Fibroblast of skin of back (primary cell): ENCODE data around the gene CEBPB.

Experiments
- DNase-seq: peaks from one replicate; pipeline ENCODE4 v3.0.0-alpha.2; 2013

Gene CEBPB

GRCh38 chr20:50230184-50230583, 39.6 kb downstream of the CEBPB start:
- DNase-seq: no peak

GRCh38 chr20:50230871-50231560, 40.4 kb downstream of the CEBPB start:
- no peak for DNase-seq

- DNase-seq: no peak
These were observed 41.2 kb downstream of the CEBPB start for GRCh38 chr20:50231854-50232253.

GRCh38 chr20:50232651-50233324, 42.2 kb downstream of the CEBPB start:
- DNase-seq: no peak

- DNase-seq: no peak
These were observed 42.9 kb downstream of the CEBPB start for GRCh38 chr20:50233325-50234212.

- no peak for DNase-seq
These were observed 43.7 kb downstream of the CEBPB start for GRCh38 chr20:50234288-50234687.

- DNase-seq: no peak
These were observed 46.7 kb downstream of the CEBPB start for GRCh38 chr20:50237349-50237748.

- no peak for DNase-seq
These were observed 47.6 kb downstream of the CEBPB start for GRCh38 chr20:50238081-50238800.

- no peak for DNase-seq
These were observed 49.5 kb downstream of the CEBPB start for GRCh38 chr20:50240092-50240491.

GRCh38 chr20:50242178-50242514, 51.5 kb downstream of the CEBPB start:
- DNase-seq: no peak
